CD4-positive, alpha-beta T cell (primary cell): ENCODE measurements around the gene PTCHD4. TPM values are rescaled to one million over a fixed set of nuclear protein-coding genes. Genes with fewer than 3 reads are reported as not detected.
"Not testable (repeated sequence)": the region's sequence is repeated elsewhere in the genome, so short reads cannot be mapped to it uniquely, and the experiment has no call there.

Source experiments
- ATAC-seq: fragments of 200-7000 bp; cut with Tn5 transposase; one replicate; pipeline ENCODE4 v1.10.0; 2022; ENCODE audit warnings: mild to moderate bottlenecking; ENCODE audit not compliant: poor library complexity
- CTCF ChIA-PET: fragments of 350-600 bp; sonication (Branson Sonifier 250); formaldehyde crosslinking; loops from one replicate; lab custom pipeline; 2021; ENCODE audit warnings: antibody characterized with exemption, inconsistent platforms; lab: Charles Lee
- POLR2A ChIA-PET: fragments of 350-600 bp; sonication (Branson Sonifier 250); formaldehyde crosslinking; loops from one replicate; lab custom pipeline; 2021; ENCODE audit warnings: antibody characterized with exemption, inconsistent platforms; lab: Charles Lee
- DNase-seq, 14 experiments: peaks; one replicate each; pipeline ENCODE4 v3.0.0-alpha.2; 2013 to 2020; ENCODE audit warnings: mixed read lengths in 2 of 14
- H3K27ac ChIP-seq, 2 donors: one replicate each; pipeline versions ENCODE4 v1.5.1 to v1.7.0; 2013; ENCODE audit warnings: low read length in 2 of 2, low read depth in 1 of 2, mild to moderate bottlenecking in 1 of 2
- H3K27me3 ChIP-seq, 2 experiments: 1 replicate in 1 of 2; 2 replicates in 1 of 2; pipeline versions ENCODE4 v1.6.1 to v1.7.0; 2013; ENCODE audit warnings: low read length in 2 of 2, control low read depth in 1 of 2, mild to moderate bottlenecking in 1 of 2, moderate library complexity in 1 of 2; ENCODE audit not compliant: insufficient read depth in 2 of 2, control insufficient read depth in 1 of 2
- H3K36me3 ChIP-seq: one replicate; pipeline ENCODE4 v1.6.1; 2013; ENCODE audit warnings: low read length, control low read depth; ENCODE audit not compliant: insufficient read depth
- H3K4me1 ChIP-seq: one replicate; pipeline ENCODE4 v1.6.1; 2013; ENCODE audit warnings: low read length, control low read depth; ENCODE audit not compliant: insufficient read depth
- H3K4me3 ChIP-seq: one replicate; pipeline ENCODE4 v1.5.1; 2013; ENCODE audit warnings: mild to moderate bottlenecking, low read length, moderate library complexity
- H3K9me3 ChIP-seq, 2 experiments: 1 replicate in 1 of 2; 2 replicates in 1 of 2; pipeline versions ENCODE4 v1.6.1 to v1.7.0; 2013; ENCODE audit warnings: low read length in 2 of 2, mild to moderate bottlenecking in 2 of 2, control low read depth in 1 of 2, moderate library complexity in 1 of 2; ENCODE audit not compliant: control insufficient read depth in 1 of 2, insufficient read depth in 1 of 2
- H3K27ac Mint-ChIP-seq: one replicate; pipeline ENCODE4 v1.8.0; 2020; ENCODE audit warnings: mixed read lengths
- H3K27me3 Mint-ChIP-seq: one replicate; pipeline ENCODE4 v1.8.0; 2021; ENCODE audit warnings: mixed read lengths
- H3K36me3 Mint-ChIP-seq: one replicate; pipeline ENCODE4 v1.8.0; 2021; ENCODE audit warnings: low read depth, mixed read lengths
- H3K4me1 Mint-ChIP-seq: one replicate; pipeline ENCODE4 v1.8.0; 2021; ENCODE audit warnings: low read depth, mixed read lengths
- H3K4me3 Mint-ChIP-seq: one replicate; pipeline ENCODE4 v1.8.0; 2020; ENCODE audit warnings: mild to moderate bottlenecking, mixed read lengths
- H3K9me3 Mint-ChIP-seq: one replicate; pipeline ENCODE4 v1.8.0; 2020; ENCODE audit warnings: mixed read lengths
- CTCF ChIP-seq: fragments of 200-600 bp; IDR thresholded peaks from one replicate; pipeline ENCODE4 v1.8.0; 2022; ENCODE audit warnings: antibody characterized with exemption, mild to moderate bottlenecking
- intact Hi-C, 2 experiments: fragments of 100-400 bp; cut with DNase I in 1 of 2; cut with micrococcal nuclease in 1 of 2; formaldehyde crosslinking; loops; one replicate each; pipeline versions ENCODE4 v1.15.1 to v1.9.0; 2023 to 2025; cut with DNase I, micrococcal nuclease
- total RNA-seq, 174 experiments: library from RNA in 2 of 174; stranded (reverse) in 2 of 174; gene quantifications; one replicate each; pipeline ENCODE4 v1.2.3 and lab custom pipeline; 2021 to 2026

Gene PTCHD4
- total RNA-seq, 2 experiments from 2014 or later, result not detected

GRCh38 chr6:48134246-48134645 is 23.2 kb upstream of the PTCHD4 start:
- no peaks in the 10 kb centered on the region for H3K27me3 ChIP-seq
- H3K4me3 ChIP-seq, result no peak overlapping the region
- ATAC-seq (no peak), DNase-seq (no peak)
- no peak for TF ChIP-seq CTCF
- Mint-ChIP-seq H3K9me3 (peaks cover 2% of the 10 kb centered on the region), H3K36me3 (no peaks in the 10 kb centered on the region), H3K4me1 (no peaks in the 10 kb centered on the region), H3K27me3 (no peaks in the 10 kb centered on the region), H3K4me3 (no peak overlapping the region), H3K27ac (no peak overlapping the region)
- no peaks in the 10 kb centered on the region for H3K9me3 ChIP-seq
- ChIA-PET POLR2A (no interaction called here), CTCF (no interaction called here)
- no peak overlapping the region for H3K27ac ChIP-seq
- no peaks in the 10 kb centered on the region for H3K36me3 ChIP-seq
- intact Hi-C loops, result no loop called here
- H3K4me1 ChIP-seq, result no peaks in the 10 kb centered on the region

GRCh38 chr6:48123601-48124000 is 12.6 kb upstream of the PTCHD4 start:
- Mint-ChIP-seq H3K4me1 (no peaks in the 10 kb centered on the region), H3K27ac (no peak overlapping the region), H3K9me3 (no peaks in the 10 kb centered on the region), H3K27me3 (no peaks in the 10 kb centered on the region), H3K36me3 (no peaks in the 10 kb centered on the region), H3K4me3 (no peak overlapping the region)
- ChIA-PET POLR2A (no interaction called here), CTCF (no interaction called here)
- TF ChIP-seq CTCF, result no peak
- no peaks in the 10 kb centered on the region for H3K9me3 ChIP-seq
- H3K27ac ChIP-seq, result no peak overlapping the region
- H3K36me3 ChIP-seq, result no peaks in the 10 kb centered on the region
- DNase-seq, result no peak
- no peak for ATAC-seq
- no peaks in the 10 kb centered on the region for H3K27me3 ChIP-seq
- H3K4me1 ChIP-seq, result no peaks in the 10 kb centered on the region
- H3K4me3 ChIP-seq, result no peak overlapping the region
- intact Hi-C loops, result no loop called here

- H3K27me3 Mint-ChIP-seq, H3K4me1 Mint-ChIP-seq, CTCF ChIA-PET, H3K9me3 ChIP-seq, H3K36me3 Mint-ChIP-seq, H3K27ac ChIP-seq, intact Hi-C loops, H3K27me3 ChIP-seq, H3K36me3 ChIP-seq, H3K4me3 ChIP-seq, DNase-seq, POLR2A ChIA-PET, H3K9me3 Mint-ChIP-seq, H3K27ac Mint-ChIP-seq, ATAC-seq, H3K4me1 ChIP-seq, H3K4me3 Mint-ChIP-seq: not testable (repeated sequence)
Observed at GRCh38 chr6:48121983-48122749, 11.2 kb upstream of the PTCHD4 start.
